Central memory CD4-positive, alpha-beta T cell (primary cell): ENCODE measurements around the gene TMOD3.

Experiments used
- DNase-seq: peaks from one replicate; pipeline ENCODE4 v3.0.0; 2022

The TMOD3 gene

DNA sequence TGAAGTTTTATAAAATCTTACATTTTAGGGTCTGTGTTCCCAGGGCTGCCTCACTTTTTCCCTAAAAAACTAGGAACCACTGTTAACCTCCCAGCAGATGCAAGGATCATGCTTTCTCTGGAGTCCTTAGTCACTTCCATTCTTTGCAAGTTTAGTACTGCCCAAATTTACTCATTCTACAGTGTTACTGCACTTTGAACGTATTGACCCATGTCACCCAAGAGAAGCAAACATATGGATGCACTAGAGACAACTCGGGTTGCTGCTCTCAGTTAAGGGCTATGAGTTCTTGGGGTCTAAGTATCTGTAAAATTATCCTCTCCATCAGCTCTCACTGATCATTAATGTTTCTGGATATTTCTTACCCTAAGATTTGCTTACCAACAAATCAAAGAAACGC lies 83.1 kb downstream of the TMOD3 start:
- DNase-seq, result no peak

- no peak for DNase-seq
These were observed 88.0 kb downstream of the TMOD3 start for GRCh38 chr15:51917493-51917892.

- no peak for DNase-seq
These were observed 95.0 kb downstream of the TMOD3 start for GRCh38 chr15:51924156-51925068.

- no peak for DNase-seq
These were observed 97.4 kb downstream of the TMOD3 start for GRCh38 chr15:51926809-51927208.

DNA sequence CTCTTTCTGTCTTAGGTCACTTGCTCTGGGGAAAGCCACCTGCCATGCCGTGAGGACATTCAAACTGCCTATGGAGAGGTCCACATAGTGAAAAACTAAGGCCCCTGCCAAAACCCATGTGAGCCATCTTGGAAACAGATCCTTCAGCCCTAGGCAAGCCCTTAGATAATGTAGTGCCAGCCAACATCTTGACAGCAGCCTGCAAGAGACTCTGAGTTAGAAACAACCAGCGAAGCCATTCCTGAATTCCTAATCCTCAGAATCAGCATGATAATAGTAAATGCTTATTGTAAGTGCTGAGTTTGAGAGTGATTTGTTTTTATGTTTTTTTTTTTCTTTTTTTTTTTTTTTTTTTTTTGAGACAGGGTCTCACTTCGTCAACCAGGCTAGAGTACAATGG lies 101.6 kb downstream of the TMOD3 start:
- DNase-seq, result no peak

DNA sequence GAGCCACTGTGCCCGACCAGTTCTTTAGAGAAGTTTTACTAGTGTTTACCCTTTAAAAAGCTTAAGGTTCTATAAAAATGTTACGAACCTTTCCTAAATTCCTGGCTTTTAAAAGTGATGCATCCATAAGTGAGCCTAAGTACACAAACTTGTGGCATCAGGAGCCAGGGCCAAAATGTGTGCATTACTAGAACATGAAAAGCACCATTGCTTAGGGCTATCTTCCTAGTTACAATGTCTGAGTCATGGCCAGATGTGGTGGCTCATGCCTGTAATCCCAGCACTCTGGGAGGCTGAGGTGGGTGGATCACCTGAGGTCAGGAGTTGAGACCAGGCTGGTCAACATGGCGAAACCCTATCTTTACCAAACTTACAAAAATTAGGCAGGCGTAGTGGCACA lies 102.2 kb downstream of the TMOD3 start:
- DNase-seq, result no peak

DNA sequence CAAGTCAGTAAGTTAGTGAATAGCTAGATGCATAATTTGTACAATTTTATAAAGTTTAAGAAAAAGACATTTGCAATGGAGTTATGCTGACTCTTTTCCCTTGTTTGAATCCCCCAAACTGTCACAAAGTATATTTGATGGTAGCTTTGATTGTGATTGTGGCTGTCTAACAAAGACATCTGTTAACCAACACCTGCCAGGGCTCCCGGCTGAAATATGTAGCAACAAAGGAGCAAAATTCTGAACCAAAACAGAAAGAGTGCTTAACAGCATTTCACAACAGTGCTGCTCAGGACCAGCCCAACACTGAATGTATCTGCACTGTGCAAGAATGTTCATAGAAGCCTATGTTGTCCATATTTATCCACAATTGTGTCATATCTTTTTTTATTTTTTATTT lies 102.7 kb downstream of the TMOD3 start:
- no peak for DNase-seq

DNA sequence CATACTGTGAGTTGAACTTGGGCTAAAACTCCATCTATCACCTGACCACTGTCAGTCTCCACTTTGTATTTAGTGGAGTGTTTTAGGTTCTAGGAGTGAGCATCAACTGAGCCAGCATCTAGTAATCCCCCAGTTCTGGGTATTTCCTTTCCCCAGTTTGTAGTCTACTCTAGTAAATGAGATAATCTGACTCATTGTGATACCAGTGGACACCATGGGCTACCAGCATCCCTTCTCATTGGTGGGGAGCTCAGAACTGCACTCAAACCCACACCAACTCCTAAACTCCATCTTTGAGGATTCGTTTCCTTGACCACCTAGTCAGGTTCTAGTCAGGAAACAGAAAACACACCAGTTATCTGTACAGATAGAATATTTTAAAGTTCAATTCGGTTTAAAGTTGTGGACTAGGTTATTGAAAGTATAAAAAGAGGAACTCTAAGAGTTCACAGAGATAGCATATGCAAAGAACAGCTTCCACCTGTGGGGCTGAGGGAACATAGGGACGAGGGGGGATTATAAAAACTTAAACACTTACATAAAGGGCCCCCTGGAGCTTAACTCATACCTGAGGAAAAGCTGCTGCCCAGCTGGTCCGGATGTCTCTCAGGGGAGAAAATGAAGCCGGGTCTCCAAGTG lies 106.1 kb downstream of the TMOD3 start:
- DNase-seq, result no peak

DNA sequence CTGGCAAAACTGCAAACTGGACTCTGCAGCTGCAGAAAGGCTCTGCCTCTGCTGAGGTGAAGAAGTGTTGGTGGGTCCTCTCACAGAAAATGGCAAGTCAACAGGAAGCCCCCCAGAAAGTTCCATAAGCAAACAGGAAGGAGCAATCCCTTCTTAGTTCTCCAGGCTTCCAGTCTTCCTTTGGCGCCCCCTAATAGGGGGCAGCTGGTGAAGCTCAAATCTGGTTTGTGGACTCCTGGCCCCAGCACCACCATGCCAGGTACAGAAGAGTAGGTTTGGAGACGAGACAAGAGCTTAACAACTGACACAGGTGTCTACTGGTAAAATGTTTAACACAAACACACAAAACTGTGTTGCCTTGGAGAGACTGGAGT lies 106.6 kb downstream of the TMOD3 start:
- DNase-seq, result no peak

- DNase-seq, result no peak
These were observed 108.8 kb downstream of the TMOD3 start for GRCh38 chr15:51938286-51938685.

- no peak for DNase-seq
These were observed 109.8 kb downstream of the TMOD3 start for GRCh38 chr15:51939216-51939615.

DNA sequence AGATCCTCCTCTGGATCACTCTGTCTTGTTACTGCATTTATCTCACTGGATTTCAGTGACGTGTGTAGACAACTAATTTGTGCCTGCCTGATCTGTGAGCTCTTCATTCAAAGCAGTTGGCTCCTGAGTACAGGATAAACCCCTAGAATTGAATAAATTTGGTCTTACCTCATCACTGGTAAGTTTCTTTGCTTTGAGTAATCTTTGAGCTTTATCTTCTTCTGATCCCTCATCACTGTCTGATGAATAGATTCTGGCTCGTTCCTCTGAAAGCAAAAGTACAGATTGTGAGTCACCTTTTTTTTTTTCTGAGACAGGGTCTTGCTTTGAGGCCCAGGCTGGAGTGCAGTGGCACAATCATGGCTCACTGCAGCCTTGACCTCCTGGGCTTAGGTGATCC lies 117.7 kb downstream of the TMOD3 start:
- DNase-seq, result no peak

- DNase-seq, result no peak
These were observed 123.4 kb downstream of the TMOD3 start for GRCh38 chr15:51952805-51953204.

DNA sequence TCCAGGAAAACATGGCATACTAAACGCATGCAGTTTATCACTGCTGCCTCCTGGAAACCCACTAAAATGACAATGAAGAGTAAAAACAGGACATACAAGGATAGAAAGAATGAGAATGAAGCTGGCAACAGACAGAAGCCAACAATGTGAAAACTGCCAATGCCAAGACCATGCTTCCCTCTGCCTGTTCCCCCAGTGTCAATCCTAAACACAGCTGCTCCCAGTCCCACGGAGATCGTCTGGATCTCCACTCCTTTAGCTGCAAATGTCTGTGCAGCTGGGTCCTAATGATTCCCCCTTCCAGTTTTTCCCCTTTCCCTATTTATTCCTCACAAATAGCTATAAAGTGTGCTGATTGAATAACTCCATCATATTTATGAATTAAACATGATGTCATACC lies 126.1 kb downstream of the TMOD3 start:
- no peak for DNase-seq
